Stimulated activated CD8-positive, alpha-beta memory T cell treated with anti-CD3 and anti-CD28 coated beads, Interleukin-7, amount 100 ng/mL, for 48 hours (primary cell): ENCODE data around the gene KLRG1.

Experiments used
- DNase-seq, 2 donors: peaks; one replicate each; pipeline ENCODE4 v3.0.0-alpha.2; 2020; ENCODE audit warnings: low read depth in 1 of 2; ENCODE audit errors: extremely low read depth in 1 of 2

The KLRG1 gene

DNA sequence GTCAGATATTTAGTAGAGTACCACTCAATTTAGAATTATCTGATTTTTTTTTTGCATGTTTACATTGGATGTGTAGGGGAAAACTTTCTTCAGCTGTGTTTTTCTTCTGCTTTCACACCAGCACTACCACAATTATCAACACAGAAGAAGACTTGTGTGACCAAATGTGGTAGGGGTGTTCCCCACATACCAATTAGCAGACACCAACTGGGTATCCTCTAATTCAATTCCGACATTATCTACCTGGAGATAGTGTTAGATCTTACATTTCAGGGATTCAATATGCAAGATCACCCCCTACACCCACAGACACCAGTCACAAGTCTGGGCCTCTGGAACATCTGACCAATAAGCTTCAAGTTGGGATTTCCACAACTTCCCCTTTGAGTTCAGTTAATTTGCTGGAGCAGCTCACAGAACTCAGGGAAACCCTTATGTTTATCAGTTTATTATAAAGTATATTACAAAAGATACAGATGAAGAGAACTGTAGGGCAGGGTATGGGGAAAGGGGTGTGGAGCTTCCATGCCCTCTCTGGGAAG lies 4.1 kb upstream of the KLRG1 start:
- DNase-seq, result no peak

DNA sequence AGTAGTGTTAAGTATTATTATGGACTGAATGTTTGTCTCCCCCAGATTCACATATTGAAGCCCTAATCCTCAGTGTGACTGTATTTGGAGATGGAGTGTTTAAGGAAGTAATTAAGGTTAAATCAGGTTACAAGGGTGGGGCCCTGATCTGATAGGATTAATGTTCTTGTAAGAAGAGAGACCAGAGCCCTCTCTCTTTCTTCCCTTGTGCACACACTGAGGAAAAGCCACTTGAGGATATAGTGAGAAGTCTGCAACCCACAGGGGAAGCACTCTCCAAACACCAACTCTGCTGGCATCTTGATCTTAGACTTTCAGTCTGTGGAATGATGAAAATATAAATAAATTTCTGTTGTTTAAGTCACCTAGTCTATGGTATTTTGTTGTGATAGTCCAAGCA lies 2.2 kb upstream of the KLRG1 start:
- no peak for DNase-seq

DNA sequence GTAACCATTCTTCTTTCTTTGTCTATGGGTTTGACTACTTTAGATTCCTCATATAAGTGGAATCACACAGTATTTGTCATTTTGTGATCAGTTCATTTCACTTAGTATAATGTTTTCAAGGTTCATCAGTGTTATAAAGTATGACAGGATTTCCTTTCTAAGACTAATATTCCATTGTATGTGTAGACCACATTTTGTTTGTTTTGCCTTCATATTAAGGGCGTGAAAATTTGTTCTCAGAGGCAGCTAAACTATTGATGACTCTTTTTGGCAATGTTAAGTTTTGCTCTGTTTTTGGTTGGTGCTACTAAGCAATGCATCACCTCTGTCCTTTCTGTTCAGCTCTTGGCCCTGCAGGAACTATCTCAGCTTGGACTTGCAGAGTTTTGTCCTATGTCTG lies 1.7 kb upstream of the KLRG1 start:
- DNase-seq, result no peak

DNA sequence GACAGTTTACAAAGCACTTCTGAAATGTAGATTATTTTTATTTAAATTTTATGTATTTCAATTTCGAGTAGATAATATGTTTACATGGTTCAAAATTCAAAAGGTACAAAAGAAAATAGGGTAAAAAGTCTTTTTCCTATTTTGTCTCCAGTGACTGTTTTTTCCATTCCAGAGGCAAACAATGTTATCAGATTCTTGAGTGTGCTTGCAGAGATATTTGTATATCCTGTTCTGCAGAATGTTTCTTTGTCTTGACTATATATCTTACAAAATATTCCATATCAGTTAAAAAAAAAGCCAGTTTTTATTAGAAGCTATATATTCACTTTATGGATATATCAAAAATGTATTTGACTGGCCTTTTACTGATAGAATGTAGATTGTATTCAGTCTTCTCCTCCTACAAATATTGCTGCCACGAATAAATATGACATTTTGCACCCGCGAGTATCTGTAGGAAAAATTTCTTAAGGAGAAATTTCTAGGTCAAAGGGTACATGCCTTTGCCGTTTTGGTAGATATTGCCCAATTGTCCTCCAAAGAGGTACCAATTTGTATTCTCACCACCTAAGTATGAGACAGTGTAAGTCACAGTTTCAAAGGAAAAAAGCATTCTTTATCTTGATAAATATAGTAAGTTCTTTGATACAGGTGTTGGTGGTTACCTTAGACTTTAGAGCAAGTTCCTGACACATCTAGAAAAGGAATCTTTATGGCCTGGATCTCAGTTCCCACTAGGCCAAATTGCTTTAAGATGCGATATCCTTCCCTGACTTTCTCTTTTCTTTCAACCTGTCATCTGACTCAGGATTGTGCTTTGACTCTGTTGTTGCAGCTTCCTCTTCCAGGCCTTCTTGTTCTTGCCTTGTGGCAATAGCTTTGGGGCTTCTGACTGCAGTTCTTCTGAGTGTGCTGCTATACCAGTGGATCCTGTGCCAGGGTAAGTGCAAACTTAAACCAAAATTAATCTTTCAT lies 2.3 kb downstream of the KLRG1 start:
- no peak for DNase-seq

DNA sequence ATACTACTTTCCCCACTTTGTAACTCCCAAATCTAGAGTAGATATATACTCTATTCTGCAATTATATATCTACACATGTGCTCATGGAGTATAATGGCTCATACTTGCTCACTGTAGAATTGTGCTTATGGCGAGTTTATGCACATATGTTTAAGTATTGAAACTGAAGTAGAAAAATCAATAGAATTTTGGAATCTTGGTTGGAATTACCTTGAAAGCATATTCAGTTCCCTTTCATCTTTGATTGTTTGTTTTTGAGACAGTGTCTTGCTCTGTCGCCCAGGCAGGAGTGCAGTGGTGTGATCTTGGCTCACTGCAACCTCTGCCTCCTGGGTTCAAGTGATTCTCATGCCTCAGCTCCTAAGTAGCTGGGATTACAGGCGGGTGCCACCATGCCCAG lies 4.5 kb downstream of the KLRG1 start:
- DNase-seq, result no peak

DNA sequence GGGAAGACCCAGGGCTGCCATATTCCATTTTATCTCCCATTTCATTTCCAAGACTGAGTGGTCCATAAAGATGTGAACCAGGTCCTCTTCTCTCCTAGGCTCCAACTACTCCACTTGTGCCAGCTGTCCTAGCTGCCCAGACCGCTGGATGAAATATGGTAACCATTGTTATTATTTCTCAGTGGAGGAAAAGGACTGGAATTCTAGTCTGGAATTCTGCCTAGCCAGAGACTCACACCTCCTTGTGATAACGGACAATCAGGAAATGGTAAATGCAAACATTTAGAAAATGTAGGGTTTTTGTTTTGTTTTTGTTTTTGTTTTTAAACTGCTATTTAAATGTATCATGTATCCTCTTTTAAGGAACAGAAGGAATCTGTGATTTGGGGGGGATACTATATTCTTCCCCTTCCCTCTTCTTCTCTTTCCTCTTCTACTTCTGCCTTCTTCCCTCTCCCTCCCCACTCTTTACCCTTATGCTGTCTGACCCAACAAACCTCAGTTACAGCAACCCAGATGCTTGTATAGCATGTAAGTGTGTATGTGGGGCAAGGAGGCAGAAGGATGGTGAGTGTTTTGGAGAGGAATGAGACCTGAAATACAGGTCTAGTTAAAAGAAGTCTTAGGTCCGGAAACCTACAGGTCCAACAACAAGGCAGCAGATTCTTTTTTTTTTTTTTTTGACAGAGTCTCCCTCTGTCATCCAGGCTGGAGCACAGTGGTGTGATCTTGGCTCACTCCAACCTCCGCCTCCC lies 5.9 kb downstream of the KLRG1 start:
- no peak for DNase-seq

DNA sequence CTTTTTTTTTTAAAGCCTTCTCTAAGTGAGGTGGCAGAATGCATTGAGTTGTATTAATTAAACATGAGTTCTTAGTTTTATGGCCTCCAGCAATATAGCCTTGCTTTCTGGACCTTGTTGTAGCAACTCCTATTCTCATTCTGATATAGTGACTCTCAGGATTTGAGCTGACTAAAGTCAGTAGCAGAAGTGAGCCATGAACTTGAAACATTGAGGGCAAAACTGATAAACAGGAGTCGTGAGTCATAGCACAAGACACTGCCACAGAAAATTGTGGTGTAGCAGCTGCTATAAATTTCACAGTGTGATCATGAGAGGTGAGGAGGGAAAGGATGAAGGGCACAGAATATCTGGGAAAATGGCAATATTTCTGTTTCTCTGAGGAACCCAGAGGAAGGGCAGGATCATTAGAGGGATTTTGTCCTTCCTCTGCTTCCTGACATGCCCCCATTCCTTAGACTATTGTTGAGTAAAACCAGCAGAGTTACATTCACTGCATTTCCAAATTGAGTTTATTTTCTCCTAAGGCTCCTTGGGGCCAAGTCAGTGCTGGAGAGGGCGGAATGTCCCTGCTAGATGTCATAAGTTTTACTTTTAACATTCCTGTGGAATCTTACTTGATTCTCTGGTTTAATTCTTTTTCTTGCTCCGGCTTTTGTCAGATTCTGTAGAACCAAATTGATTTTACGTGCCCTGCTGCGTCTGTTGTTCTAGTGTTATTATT lies 7.5 kb downstream of the KLRG1 start:
- DNase-seq, result peak in 1 of 2 donors; percentile 22

DNA sequence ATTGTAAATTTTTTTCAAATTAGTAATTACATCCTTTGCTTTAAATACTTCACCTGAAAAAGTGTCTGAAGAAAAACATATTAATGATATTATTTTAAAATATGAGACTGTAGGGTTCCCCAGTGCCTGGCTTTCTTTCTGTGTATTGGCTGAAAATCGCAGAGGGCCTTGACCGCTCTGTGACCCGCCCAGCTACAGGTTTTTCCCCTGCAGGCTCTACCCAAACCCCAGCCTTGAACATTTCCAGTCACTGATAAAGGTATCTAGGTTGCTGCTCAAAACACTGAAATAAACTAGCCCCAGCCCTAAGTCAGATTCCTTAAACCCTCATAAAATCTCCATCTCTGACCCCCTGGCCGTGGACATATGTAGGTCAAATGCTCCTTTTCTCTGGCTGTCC lies 11.9 kb downstream of the KLRG1 start:
- DNase-seq, result no peak

DNA sequence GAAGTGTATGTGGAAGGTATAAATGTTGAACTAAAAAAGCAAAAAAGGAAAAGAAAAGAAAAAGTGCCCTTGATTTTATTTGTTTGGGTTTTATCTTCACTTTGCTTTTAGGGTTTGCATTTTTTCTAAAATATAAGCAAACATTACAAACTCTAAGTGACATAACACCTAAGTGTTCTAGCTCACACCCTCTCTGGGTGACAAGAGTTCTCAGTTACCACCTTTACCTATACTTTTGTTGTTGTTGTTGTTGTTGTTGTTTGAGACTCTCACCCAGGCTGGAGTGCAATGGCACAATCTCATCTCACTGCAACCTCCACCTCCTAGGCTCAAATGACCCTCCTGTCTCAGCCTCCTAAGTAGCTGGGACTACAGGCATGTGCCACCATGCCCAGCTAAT lies 13.0 kb downstream of the KLRG1 start:
- DNase-seq, result no peak

DNA sequence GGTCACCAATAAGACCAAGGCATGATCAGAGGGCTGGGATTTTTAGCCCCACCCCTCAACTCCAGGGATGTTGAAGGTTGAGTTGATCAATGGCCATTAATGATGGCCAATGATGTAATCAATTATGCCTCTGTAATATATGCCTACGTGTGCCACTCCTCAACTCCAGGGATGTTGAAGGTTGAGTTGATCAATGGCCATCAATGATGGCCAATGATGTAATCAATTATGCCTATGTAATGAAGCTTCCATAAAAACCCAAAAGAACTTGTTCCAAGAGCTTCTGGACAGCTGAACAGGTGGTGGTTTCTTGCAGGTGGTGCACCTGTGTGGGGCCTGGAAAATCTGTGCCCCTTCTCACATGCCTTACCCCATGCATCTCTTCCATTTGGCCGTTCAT lies 33.2 kb downstream of the KLRG1 start:
- no peak for DNase-seq

DNA sequence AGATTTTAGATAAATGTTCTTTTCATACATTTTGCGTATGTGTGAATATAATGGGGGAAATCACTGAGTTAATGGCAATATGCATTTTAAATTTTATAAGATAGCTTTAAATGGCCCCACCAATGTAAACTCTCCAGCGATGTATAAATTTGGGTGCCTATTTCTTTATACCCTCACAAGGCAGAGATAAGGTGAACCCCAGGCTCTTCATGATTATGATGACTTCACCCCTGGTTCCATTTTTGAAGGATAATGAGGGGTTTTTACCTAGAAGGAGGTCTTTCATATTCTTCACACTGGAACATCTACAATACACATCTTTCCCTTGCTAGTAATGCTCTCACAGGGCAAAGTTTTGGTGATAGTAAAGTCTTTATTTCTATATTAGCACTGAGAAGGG lies 35.2 kb downstream of the KLRG1 start:
- no peak for DNase-seq

DNA sequence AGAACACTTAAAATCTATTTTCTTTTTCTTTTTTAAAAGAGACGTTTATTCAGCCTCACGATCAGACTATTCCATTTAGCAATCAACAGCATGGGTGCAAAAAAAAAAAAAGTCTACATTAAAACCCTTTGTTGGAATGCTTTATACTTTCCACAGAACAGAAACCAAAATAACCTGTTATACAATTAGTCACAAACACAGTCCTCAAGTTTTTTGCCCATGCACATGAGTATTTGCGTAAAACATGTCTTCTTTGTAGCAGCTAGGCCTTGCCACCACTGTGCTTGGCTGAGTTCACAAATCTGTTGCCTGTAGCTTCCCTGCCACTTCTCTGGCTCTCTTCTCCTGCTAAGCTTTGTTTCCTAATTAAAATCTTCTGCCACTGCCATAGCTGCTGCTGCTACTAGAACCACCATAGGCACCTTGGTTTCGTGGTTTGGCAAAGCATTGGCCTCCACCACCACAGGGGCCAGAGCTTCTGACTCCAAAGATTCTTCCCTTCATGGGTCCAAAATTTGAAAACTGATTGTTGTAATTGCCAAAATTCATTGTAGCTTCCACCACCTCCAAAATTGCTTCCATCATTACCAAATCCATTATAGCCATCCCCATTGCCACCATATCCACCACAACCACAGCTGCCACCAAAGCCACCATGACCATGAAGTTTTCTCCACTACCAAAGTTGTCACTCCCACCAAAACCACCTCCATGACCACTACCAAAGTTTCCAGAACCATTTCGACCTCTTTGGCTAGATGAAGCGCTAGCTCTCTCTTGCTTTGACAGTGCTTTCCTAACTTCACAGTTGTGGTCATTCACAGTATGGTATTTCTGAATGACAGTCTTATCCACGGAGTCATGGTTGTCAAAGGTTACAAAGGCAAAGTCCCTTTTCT lies 38.1 kb downstream of the KLRG1 start:
- peak; percentile 43 to 51 for DNase-seq

DNA sequence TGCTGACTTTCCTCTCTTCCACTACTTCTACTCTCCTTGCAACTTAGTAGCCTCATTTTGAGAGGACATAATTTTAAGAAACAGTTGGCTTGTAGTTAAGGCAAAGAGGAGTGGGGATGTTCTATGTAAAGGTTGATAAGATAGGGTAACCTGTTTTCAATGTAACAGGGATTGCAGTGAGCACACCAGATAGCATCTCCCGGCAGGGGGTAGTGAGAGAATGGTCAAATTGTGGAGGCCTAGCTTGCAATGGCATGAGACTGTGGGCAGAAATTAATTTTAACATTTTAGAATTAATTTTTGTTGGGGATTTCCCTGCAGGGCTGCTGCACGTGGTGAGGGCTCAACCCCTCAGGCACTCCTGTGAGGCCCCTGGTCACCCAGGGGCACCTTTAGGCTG lies 41.4 kb downstream of the KLRG1 start:
- DNase-seq, result no peak

DNA sequence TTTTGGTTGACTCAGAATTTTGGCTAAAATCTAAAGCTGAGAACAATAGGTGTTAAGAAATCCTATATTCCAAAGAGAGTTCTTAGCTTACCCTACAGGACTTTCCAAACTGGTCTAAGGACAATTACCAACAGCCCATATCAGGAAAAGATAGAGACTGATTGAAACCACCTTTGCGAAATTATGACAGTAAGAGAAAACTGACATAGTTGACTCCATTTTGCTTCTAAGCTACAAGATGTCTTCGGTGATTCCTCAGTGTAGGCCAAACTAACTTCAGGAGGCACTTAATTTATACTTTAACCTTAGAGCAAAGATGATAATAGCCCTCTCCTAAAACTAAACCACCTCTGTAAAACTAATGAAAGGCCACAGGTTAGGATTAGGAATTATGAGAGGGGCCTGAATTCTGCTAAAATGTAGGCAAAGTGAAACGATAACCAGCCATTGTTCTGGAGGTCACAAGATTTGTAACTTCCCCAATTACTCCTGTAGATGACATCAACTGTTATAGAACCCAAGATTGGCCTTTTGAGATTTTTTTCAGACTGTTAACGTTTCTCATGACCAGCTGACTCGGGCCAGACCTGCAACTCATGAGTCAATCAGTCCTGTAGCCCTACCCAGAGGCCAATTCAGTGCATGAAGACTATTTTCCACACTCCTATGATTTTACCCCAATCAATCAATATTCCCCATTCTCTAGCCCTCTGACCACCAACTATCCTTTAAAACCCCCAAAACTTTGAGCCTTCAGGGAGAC lies 43.0 kb downstream of the KLRG1 start:
- DNase-seq, result no peak

DNA sequence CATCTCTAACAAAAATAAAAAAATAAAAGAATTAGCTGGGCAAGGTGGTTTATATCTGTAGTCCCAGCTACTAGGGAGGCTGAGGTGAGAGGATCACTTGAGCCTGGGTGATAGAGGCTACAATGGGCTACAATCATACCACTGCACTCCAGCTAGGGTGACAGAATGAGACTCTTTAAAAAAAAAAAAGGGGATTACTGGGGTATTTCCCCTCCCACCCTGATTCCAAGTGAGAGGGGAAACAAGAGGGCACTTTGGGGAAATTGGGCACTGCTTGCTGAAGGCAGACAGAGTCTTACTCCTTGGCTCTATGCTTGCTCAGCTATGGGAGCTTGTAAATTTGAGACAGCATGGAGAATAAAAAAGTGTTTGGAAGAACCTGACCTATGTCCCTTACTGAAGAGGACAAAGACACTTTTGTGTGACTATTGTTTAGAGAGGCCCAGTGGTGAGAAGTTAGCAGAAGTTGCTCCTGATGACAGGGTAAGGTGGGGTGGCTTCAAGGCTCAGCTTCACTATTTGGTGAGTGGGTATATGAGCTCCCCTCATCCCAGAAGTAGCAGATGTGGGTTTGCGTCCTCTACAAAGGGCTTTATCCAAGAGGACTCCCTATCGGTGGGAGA lies 44.0 kb downstream of the KLRG1 start:
- DNase-seq, result no peak

DNA sequence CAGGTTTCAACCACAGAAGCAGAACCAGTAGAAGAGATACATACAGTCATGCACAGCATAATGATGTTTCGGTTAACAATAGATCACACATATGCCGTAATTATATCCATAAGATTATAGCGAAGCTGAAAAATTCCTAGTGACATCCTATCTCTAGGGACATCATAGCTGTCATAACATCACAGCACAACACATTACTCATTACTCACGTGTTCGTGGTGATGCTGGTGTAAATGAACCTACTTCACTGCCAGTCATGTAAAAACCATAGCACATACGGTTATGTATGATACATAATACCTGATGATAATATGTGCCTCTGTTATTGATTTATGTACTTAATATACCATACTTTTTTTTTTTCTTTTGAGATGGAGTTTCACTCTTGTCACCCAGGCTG lies 44.7 kb downstream of the KLRG1 start:
- no peak for DNase-seq

DNA sequence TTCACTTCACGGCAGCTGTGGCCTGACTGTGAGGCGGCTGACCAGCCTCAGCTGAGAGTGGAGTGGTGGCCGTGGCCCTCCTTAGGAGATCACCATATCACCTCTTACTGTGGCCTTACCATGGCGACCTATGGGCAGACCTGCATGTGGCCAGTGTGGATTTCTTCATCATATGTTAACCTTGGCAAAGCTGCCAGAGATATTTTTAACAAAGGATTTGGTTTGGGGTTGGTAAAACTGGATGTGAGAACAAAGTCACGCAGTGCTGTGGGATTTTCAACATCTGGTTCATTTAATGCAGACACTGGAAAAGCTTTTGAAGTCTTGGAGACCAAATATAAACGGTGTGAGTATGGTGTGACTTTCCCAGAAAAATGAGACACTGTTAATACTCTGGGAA lies 46.9 kb downstream of the KLRG1 start:
- DNase-seq, result no peak

DNA sequence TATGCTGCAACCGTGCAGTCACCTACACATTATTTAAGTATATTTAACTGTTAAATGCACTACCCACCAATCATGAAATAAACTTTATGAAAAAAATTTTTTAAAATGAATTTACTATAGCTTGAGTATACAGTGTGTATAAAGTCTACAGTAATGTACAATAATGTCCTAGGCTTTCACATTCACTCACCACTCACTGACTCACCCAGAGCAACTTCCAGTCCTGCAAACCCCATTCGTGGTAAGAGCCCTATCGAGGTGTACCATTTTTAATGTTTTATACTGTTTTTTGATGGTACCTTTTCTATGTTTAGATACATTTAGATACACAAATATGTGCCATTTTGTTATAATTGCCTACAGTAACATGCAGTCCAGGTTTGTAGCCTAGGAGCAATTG lies 48.1 kb downstream of the KLRG1 start:
- DNase-seq, result no peak

DNA sequence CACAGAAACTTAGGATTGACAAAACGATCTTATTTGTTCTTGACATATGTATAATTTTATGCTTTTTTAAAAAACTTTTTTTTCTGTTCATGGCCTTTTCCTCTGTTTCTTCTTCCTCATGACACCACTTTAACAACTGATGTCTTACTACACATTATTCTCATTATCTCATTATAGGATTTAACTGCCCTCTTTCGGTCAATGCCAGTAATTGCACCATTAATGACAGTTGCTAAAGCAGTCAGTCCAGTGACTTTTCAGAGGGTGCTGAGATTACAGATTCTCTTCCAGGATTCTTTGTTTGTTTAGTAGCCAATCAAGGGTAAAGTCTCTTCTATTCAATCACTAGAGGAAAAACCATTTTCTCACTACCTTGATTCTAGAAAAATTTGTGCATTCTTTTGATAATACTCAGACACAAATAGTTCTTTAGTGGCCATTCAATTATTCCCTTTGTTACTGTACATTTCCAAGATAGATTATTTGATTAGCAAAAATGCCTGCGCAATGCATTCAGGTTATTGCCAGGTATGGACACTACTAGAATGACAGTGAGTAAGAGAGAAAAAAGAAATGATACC lies 50.1 kb downstream of the KLRG1 start:
- no peak for DNase-seq
